Measurements from ENCODE around the gene LRSAM1.
A peak's percentile ranks its signal among the peaks of the same experiment; 100 is the strongest.

LRSAM1 gene

DNA sequence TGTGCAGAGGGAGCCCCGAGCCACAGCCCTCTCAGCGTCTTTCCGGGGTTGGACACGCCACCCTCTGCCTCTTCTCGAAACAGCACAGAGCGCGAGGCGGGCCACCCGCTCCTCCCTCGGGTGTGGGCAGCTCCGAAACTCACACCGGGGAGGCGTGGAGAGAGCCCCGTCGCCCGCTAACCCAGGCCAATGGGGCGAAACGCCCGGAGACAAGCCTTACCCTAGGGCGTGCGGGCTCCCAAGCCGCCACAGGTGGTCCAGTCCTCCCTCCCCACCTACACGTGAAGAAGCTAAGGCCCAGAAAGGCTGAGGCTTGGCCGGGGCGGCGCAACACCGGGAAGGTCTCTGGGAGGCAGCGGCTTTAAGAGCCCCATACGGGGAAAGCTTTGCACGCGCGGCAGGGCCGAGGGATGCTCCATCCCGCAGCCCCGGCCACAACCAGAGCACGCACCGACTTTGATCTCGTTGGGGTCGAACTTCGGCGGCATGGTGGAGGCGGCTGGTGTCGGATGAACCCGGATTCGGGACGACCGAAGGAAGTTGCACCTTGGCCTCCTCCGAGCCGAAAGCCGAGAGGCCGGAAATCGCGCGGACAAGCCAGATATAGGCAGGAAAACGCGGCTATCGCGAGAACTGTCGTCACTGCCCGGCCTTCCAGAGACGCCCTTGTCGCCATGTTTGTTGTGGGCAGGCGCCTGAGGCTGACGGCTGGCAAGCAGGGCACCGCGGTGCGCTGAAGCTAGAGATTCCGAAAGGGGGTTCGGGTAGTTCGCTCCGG lies at the start of gene LRSAM1, which contains the start of gene RPL12:
Gene LRSAM1 (plus strand): TSS at position 681 of the 778 bp plus-strand sequence. CDS start 3,018 bp downstream, outside the sequence.
Gene RPL12 (minus strand): TSS at position 577 of the 778 bp plus-strand sequence. CDS start 89 bp downstream, at position 488.
- peak; percentile 97 for DNase-seq (ENCODE audit: low read depth, low spot score)

DNA sequence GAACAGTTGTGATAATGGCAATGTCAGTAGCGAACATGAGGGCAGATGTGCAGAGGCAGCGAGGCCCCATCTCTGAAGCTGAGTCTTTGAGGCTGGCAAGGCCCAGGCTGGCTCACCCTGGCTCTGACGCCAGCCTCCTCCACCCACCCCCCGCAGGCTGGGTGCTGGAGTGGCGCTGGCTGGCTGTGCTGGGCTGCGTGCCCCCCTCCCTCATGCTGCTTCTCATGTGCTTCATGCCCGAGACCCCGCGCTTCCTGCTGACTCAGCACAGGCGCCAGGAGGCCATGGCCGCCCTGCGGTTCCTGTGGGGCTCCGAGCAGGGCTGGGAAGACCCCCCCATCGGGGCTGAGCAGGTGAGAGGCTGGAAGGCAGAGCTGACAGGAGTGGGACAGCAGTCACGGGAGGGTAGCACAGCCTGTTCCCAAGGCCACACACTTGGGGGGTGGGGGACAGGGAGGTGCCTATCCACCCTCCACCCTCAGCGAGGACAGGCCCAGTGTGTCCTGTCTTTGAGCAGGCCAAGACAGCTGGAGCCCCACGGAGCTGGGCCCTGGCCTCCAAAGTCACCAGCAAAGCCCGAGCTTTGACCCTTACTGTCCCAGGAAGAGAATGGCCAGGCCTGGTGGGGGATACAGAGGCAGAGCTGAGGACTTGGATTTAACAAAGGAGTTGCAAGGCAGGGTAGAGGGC lies 48.8 kb upstream of the LRSAM1 start:
- no peak for DNase-seq (ENCODE audit: low read depth, low spot score)

DNA sequence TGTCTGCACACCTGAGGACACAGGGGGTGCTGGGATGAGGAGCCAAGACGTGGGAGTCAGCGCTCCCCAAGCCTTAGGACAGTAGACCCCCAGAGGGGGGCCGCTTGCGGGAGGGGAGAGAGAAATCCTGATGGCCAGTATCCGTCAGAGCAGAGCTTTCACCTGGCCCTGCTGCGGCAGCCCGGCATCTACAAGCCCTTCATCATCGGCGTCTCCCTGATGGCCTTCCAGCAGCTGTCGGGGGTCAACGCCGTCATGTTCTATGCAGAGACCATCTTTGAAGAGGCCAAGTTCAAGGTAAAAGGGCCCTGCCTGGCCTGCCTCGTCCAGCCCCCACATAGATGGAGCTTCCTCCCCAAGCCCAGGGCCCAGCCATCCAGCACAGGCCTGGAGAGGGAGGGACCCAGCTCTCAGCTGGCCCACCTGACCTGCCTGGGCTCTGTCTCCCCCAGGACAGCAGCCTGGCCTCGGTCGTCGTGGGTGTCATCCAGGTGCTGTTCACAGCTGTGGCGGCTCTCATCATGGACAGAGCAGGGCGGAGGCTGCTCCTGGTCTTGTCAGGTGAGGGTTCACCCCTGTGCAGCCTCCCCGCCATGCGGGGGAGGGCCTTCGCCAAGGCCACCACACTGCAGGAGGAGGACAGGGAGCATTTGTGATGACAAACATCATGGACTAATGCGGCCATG lies 47.7 kb upstream of the LRSAM1 start:
- no peak for DNase-seq (ENCODE audit: low read depth, low spot score)

DNA sequence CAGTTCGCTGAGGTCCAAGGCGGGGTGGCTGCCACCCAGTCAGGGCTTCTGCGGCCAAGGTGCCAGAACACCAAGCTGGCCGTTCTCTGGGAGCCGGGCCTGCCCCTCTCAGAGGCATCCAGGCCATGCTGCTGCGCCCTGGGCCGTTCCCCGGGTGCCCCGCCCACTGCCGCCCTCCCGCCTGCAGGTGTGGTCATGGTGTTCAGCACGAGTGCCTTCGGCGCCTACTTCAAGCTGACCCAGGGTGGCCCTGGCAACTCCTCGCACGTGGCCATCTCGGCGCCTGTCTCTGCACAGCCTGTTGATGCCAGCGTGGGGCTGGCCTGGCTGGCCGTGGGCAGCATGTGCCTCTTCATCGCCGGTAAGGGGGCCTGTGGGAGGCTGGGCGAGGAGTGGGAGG lies 46.7 kb upstream of the LRSAM1 start:
- no peak for DNase-seq (ENCODE audit: low read depth, low spot score)

DNA sequence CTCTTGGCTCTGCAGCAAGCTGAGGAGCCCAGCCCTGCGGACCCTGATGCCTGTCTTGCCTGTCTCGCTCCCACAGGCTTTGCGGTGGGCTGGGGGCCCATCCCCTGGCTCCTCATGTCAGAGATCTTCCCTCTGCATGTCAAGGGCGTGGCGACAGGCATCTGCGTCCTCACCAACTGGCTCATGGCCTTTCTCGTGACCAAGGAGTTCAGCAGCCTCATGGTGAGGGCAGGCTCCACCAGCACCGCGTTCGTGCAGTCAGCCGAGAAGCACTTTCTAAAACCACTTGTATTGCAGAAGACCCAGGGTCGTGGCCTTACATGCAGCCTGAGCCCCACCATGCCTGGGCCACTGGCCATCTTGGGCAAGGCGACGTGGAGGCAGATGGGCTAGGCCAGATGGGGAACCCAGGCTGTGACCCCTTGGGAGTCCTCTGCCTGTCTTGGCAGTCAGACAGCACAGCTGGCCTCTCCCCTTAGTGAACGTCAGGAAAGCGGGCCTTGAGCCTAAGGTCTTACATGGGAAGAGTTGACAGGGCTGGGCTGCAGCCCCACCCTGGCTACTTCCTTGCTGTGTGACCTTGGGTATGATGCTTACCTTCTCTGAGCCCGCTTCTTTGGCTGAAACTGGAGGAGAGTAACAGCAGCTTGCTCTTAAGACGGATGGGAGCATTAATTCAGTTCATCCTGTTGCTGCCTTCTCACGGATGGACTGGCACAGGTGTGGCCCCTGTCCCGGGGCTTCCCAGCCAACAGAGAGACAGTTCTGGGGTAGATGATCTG lies 45.8 kb upstream of the LRSAM1 start:
- no peak for DNase-seq (ENCODE audit: low read depth, low spot score)

DNA sequence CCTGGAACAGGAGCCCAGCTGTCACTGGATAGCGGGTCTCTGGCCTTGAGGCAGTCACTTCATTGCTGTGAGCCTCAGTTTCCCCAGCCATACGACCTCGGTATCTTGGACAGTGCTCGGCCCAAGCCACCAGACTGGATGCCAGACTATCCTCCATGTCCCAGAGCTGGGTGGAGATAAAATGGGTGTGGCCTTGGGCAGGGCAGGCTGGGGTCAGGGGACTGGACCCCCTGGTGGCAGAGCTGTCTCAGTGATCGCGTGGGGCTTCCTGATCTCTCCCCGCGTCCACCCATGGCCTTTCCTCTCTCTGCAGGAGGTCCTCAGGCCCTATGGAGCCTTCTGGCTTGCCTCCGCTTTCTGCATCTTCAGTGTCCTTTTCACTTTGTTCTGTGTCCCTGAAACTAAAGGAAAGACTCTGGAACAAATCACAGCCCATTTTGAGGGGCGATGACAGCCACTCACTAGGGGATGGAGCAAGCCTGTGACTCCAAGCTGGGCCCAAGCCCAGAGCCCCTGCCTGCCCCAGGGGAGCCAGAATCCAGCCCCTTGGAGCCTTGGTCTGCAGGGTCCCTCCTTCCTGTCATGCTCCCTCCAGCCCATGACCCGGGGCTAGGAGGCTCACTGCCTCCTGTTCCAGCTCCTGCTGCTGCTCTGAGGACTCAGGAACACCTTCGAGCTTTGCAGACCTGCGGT lies 44.4 kb upstream of the LRSAM1 start:
- DNase-seq (ENCODE audit: low read depth, low spot score): peak; percentile 28

DNA sequence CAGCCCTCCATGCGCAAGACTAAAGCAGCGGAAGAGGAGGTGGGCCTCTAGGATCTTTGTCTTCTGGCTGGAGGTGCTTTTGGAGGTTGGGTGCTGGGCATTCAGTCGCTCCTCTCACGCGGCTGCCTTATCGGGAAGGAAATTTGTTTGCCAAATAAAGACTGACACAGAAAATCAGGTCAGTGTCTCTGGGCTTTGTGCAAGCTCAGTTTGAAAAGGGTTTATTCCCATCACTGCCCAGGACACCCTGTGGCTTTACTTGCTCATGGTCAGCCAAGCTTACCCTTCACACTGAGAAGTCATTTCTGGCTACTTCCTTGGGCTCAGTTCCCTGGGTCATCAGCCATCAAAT lies 43.8 kb upstream of the LRSAM1 start:
- DNase-seq (ENCODE audit: low read depth, low spot score): no peak

DNA sequence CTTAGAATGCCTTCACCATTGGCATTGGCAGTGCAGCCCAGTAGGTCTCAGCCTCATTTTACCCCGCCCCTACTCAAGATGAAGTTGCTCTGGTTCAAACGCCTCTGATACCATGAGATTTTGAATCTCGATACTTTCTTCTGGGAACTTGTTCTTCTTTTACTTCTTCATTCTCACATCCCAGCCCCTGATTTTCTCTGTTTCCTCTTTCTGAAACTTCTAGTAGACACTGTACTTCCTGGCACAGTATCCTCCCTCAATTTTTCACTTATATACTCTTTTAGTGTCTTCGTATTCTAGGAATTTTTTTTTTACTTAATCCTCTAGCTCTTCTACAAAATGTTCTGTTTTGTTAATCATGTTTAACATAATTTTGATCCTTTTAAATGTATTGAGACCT lies 40.2 kb upstream of the LRSAM1 start:
- DNase-seq (ENCODE audit: low read depth, low spot score): no peak

DNA sequence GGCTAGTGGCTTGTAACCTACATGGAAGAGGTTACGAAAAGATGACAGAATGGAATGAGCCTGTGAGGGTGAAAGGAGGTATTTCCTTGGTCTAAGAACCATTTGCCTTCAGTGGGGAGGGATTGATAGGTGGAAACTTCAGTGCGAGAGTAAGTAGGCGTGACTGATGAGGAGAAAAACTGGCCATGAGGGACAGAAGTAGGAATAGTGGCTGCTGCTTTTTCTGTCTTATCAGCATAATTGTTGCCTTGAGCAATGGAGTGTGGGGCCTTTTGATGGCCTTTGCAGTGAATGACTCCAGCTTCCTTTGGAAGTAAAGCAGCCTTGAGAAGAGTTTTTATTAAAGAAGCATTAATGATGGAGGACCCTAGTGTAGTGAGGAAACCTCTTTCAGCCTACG lies 36.2 kb upstream of the LRSAM1 start:
- DNase-seq (ENCODE audit: low read depth, low spot score): no peak

DNA sequence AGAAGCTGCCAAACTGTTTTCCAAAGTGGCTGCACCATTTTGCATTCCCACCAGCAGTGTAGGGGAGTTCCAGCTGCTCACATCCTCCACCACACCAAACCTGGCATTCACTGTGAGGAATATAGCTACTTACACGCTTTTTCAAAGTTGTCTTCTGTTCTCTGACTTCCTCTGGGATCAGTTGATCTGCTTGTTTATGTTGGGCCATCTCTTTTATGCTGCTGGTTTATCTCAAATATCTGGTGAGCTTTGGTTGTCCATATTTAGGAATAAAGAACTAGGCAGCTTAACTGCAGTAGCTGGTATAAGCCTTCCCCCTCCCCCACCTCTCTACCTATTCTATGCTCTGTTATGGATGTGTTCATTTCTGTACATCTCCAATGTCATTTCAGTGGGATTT lies 35.7 kb upstream of the LRSAM1 start:
- DNase-seq (ENCODE audit: low read depth, low spot score): no peak

DNA sequence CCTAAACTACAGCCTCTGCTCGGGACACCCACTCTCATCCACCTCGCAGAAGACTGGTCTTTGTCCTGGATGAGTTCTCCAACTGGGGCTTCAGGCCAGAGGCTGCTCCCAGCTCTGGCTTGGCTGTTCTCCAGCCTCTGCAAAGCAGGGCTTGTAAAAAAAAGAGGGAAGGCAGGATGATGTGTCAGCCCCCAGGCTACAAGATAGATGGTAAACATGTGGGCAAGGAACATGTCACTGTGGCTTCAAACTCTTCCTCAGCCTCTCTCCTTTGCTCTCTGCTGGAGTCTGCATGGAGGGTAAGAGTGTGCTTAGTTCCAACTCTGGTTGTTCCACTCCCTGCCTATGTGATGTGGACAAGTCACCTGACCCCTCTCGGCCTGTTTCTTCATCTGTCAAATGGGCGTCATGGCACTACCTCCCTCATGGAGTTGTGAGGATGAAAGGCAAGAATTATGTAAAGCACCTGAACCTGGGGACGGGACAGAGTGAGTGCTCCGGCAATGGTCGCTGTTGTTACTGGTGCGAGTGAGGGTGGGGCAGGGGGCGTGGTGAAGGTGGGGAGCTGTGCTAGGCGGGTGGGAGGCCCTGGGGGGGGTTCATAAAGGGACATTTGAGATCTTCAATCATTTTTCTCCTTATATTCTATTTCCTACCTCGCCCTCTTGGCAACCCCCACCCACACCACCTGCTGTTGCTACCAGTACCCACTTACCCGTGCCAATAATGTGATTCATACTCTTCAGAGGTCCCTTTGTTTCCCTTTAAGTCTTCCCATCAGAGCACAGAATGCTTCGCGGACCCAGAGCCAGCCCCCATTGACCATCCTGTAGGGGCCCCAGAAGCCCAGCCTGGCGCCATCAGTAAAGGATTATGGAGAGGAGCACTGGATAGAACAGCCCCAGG lies 33.9 kb upstream of the LRSAM1 start:
- DNase-seq (ENCODE audit: low read depth, low spot score): peak; percentile 55

DNA sequence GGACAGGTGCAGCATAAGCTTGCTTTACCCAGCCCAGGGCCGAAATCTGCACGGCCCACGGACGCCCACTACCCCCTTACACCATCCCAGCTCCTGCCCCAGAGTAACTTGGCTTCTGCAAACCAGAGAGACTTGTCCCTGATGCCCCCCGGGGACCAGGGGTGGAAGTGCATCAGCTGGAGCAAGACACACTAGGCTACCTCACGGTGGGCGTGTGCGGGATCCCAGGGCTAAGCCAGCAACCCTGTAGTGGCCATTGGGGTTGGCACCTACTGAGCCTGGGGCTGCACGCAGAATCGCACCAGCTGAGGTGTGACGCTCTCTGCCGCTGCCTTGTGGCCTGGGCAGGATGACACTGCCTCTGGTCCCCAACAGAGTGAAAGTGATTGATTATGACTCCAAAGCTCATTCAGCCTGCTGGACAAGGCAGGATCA lies 33.3 kb upstream of the LRSAM1 start:
- DNase-seq (ENCODE audit: low read depth, low spot score): peak; percentile 85

DNA sequence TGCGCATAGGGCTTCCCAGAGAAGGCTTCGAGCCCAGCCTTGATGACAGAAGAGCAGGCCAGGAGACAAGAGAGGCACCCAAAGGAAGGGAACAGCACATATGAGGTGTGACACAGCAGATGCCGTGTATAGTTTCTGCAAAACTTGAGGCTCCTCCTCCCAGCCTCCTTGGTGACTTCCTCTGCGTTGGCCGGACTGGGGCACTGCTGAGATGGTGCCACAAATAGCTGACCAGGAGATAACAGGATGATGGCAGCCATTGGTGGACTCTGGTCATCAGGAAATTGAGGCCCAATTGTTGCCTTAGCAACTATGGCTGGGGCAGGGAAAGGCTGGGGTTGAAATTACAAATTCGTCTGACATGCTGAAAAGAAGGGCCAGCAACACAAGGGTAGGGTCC lies 32.0 kb upstream of the LRSAM1 start:
- no peak for DNase-seq (ENCODE audit: low read depth, low spot score)

DNA sequence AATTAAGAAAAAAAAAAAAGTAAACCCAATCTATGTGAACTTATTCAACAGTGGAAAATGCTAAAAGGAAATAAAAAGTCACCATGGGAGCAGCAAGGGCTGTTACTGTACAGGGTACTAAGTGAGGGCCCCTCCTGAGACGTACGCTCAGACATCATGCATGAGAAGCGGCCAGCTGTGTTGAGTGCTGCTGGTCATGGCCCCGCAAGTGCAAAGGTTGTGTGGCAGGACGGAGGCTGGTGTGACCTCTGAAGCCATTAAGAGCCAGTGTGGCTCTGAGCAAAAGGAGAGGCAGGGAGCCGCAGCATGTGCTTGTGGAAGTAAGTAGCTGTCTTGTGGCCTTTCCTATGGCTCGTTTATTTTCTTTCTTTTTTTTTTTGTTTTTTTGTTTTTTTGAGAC lies 30.3 kb upstream of the LRSAM1 start:
- DNase-seq (ENCODE audit: low read depth, low spot score): no peak

DNA sequence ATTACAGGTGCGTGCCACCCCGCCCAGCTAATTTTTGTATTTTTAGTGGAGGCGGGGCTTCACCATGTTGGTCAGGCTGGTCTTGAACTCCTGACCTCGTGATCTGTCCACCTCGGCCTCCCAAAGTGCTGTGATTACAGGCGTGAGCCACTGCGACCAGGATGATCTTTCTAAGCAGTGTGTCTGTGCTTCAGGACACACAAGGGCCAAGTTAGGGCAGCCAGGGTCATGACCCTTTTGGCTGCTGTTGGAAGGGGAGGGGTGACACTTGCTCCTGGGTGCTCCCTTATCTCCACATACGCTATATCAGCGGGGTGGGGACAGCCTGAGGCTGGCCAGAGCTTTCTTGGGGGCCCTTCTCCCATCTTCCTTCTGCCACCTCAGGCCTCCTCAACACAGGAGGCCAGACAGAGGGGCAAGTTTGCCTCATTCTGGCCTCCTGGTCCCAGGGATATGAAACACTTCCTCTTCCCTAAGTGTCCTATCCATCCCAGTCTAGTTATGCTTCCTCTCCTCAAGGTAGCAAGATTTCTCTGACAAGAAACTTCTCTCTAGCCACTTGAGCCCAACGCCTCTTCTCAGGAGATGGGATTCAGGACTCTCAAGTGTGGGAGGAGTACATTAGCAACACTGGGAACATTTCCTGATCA lies 29.1 kb upstream of the LRSAM1 start:
- DNase-seq (ENCODE audit: low read depth, low spot score): no peak

DNA sequence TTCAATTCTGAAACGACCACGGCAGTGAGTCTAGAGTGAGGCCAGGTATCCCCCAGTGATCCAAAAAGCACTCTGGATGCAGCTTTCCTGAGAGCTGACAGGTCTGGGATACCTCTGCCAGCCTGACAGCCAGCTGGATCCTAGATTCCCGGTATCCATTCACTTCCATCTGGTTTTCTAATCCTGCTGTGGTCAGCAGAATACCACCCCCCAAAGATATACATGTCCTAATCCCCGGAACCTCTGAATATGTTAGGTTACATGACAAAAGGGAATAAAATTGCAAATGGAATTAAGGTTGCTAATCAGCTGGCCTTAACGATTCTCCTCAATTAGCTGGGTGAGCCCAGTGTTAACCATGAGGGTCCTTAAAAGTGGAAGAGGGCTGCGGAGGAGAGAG lies 28.5 kb upstream of the LRSAM1 start:
- DNase-seq (ENCODE audit: low read depth, low spot score): no peak

DNA sequence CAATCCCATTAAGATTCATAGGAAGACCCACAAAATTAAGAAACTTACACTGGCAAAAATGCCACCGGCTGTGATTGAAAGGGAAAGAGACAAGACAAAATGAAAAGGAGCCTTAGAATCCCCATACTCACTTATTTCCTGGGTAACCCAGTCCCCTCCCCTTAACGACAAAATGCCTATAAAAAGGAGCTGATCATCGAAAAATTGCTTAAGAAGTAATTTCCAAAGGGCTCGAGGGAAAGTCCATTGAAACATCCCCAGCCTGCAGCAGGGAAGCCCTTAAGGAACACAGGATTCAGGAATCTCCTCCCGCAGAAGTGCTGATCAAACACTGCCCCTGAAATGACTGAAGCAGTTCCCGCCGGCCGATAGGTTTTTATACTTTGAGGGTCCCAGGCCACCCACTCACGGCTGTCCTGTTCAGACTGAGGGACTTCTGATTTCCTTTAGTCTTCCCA lies 27.8 kb upstream of the LRSAM1 start:
- no peak for DNase-seq (ENCODE audit: low read depth, low spot score)

DNA sequence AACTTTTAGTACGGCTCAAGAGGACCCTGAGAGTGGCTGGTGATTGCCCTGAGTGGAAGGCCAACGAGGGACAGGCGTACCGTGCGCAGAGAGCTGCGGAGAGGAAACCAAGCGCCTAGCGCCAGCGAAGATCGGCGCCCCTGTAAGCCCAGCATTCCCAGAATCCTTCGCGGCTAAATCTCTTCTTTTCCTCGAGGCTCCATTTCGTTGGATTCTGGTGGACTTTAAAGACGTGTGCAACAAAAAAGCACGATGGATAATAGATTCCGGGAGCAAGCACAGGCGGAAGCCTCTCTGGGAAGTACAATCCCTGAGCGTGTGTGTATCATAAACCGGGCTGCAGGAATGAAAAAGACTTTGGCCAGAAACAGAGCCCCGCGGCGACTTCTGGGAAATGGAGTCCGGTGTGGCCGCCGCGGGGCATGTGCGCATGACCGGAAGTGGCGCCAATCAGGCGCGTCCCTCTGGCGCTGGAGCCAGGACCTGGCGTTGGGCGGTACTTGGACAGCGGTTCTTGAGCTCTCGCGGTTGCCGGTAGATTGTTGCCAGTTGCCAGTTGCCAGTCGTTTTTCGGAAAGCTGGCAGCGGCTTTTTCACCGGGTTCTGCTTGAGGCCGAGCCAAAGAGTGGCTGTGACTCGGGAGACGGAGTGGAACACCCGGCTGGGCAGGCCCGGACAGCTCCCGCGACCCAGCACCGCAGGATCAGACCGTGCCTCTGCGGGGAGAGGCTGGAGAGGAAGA lies 27.2 kb upstream of the LRSAM1 start, which contains the start of gene ZNF79:
Gene ZNF79 (plus strand): TSS at position 449 of the 742 bp plus-strand sequence. CDS start 406 bp downstream, outside the sequence.
- peak; percentile 97 for DNase-seq (ENCODE audit: low read depth, low spot score)

DNA sequence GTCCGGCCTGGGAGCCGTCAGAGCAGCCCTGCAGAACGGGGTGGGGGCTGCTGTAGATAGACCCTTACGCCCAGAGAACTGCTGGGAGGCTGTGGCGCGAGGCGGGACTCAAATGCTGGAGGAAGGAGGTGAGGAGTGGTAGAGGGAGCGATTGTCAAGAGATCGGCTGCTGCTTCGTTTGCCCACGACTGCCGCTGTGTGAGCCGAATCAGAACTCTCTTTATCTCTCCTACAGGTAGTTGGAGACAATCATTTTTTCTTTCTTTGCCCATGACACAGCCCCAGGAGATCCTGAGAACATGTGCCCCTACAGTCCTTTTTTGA lies 26.7 kb upstream of the LRSAM1 start:
- no peak for DNase-seq (ENCODE audit: low read depth, low spot score)
